ENCODE data around the gene ITGAL.

DNA sequence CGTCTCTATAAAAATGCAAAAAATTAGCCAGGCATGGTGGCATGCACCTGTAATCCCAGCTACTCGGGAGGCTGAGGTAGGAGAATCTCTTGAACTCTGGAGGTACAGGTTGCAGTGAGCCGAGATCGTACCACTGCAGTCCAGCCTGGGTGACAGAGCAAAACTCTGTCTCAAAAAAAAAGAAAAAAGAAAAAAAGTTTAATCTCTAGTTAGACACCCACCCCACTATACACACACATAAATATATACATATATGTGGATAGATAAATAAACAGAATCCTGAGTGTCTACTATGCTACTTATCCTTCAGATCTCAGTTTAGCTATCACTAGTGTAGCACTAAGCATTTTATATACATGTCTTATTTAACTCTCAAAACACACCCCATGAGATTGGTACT is 18.7 kb downstream of the ITGAL start:
- TF ChIP-seq, protein P1, sequence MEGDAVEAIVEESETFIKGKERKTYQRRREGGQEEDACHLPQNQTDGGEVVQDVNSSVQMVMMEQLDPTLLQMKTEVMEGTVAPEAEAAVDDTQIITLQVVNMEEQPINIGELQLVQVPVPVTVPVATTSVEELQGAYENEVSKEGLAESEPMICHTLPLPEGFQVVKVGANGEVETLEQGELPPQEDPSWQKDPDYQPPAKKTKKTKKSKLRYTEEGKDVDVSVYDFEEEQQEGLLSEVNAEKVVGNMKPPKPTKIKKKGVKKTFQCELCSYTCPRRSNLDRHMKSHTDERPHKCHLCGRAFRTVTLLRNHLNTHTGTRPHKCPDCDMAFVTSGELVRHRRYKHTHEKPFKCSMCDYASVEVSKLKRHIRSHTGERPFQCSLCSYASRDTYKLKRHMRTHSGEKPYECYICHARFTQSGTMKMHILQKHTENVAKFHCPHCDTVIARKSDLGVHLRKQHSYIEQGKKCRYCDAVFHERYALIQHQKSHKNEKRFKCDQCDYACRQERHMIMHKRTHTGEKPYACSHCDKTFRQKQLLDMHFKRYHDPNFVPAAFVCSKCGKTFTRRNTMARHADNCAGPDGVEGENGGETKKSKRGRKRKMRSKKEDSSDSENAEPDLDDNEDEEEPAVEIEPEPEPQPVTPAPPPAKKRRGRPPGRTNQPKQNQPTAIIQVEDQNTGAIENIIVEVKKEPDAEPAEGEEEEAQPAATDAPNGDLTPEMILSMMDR (IDR thresholded peaks at IDR 0.05; ENCODE audit: low read depth, low read length) = no peak
- no peak for TF ChIP-seq POLR2A (IDR thresholded peaks at IDR 0.05; ENCODE audit: extremely low read depth, insufficient read length)
- TF ChIP-seq, protein P2, sequence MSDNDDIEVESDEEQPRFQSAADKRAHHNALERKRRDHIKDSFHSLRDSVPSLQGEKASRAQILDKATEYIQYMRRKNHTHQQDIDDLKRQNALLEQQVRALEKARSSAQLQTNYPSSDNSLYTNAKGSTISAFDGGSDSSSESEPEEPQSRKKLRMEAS (IDR thresholded peaks at IDR 0.05; ENCODE audit: low read depth, low read length) = no peak
- no peak for TF ChIP-seq MYC (IDR thresholded peaks at IDR 0.05; ENCODE audit: low read depth, low read length)
